ENCODE measurements around the gene BAIAP2. TPM values are rescaled to one million over a fixed set of nuclear protein-coding genes. Genes with fewer than 3 reads are reported as not detected.
"Not testable (repeated sequence)": the region's sequence is repeated elsewhere in the genome, so short reads cannot be mapped to it uniquely, and the experiment has no call there.

BAIAP2 gene
- polyA plus RNA-seq, 2 of the 4 experiments (the other 2 are of a cell fraction) = 7.1 to 27.5 TPM

GRCh38 chr17:81144423-81144781, 109.5 kb downstream of the BAIAP2 start:
- H3K4me2 ChIP-seq = no peak overlapping the region
- H3K4me1 ChIP-seq = peaks cover 10% of the 10 kb centered on the region
- no peak for ATAC-seq
- ChIA-PET CTCF (interaction anchor here (1.1 to 11.5 kb wide), 17 partner anchors 10 to 341 kb away, joined by 3 to 175 read pairs (median 18); partner anchors contain the start of genes AATK, NDUFAF8, PVALEF and TEPSIN), POLR2A (no interaction called here)
- no peak for DNase-seq (ENCODE audit: low read depth in 1 of 2, low spot score in 1 of 2)
- no peak for FAIRE-seq
- H3K9me3 ChIP-seq = no peaks in the 10 kb centered on the region
- H3K4me3 ChIP-seq = no peak overlapping the region
- no peak for TF ChIP-seq BHLHE40 (IDR thresholded peaks at IDR 0.05; ENCODE audit: low read depth, low read length)
- no peak for TF ChIP-seq CEBPB (IDR thresholded peaks at IDR 0.05)
- TF ChIP-seq HMGXB4 (CRISPR knock-in tag; IDR thresholded peaks at IDR 0.05; ENCODE audit: borderline replicate concordance) = no peak
- 79% methylated on average over 11 of the region's 14 CpGs for WGBS (ENCODE audit: missing lambda C conversion rate)
- H3K27ac ChIP-seq = no peak overlapping the region

GRCh38 chr17:81146208-81146607, 111.3 kb downstream of the BAIAP2 start:
- not testable (repeated sequence) for FAIRE-seq; H3K27ac ChIP-seq; H3K9me3 ChIP-seq; H3K4me2 ChIP-seq; H3K4me3 ChIP-seq; DNase-seq (ENCODE audit: low read depth in 1 of 2, low spot score in 1 of 2); H3K4me1 ChIP-seq; ATAC-seq
- ChIA-PET POLR2A (interaction anchor here (0.7 kb wide), 1 partner anchor 331 kb away, joined by 6 read pairs; no protein-coding TSS in a partner anchor), CTCF (interaction anchor here (0.6 to 11.5 kb wide), 6 partner anchors 8 to 88 kb away, joined by 3 to 175 read pairs (median 63); partner anchors contain the start of genes NDUFAF8 and TEPSIN)
- WGBS (ENCODE audit: missing lambda C conversion rate) = 65% methylated on average over 10 of the region's 10 CpGs

GRCh38 chr17:81147701-81148100, 112.8 kb downstream of the BAIAP2 start:
- H3K4me3 ChIP-seq = no peak overlapping the region
- no peak overlapping the region for H3K27ac ChIP-seq
- POLR2A ChIA-PET = no interaction called here
- peaks cover 4% of the 10 kb centered on the region; the same call in 2 of the 3 replicates for H3K4me1 ChIP-seq
- H3K9me3 ChIP-seq = no peaks in the 10 kb centered on the region
- 60% methylated on average over 10 of the region's 10 CpGs for WGBS (ENCODE audit: missing lambda C conversion rate)
- no peak overlapping the region for H3K4me2 ChIP-seq
- ATAC-seq = no peak
- no peak for DNase-seq (ENCODE audit: low read depth in 1 of 2, low spot score in 1 of 2)
- no peak for FAIRE-seq
- CTCF ChIA-PET = interaction anchor here (0.7 to 11.5 kb wide), 9 partner anchors 7 to 337 kb away, joined by 3 to 175 read pairs (median 4); no protein-coding TSS in a partner anchor
- TF ChIP-seq MAFK (IDR thresholded peaks at IDR 0.05; ENCODE audit: partially characterized antibody) (no peak), ATOH8 (CRISPR knock-in tag; IDR thresholded peaks at IDR 0.05; ENCODE audit: low read depth) (no peak), TFCP2L1 (CRISPR knock-in tag; IDR thresholded peaks at IDR 0.05) (no peak)

GRCh38 chr17:81148571-81148970, 113.6 kb downstream of the BAIAP2 start:
- Histone ChIP-seq H3K4me2 (no peak overlapping the region), H3K9me3 (no peaks in the 10 kb centered on the region), H3K4me1 (no peaks in the 10 kb centered on the region), H3K4me3 (no peak overlapping the region), H3K27ac (no peak overlapping the region)
- POLR2A ChIA-PET = no interaction called here
- CTCF ChIA-PET = interaction anchor here (0.7 to 11.5 kb wide), 9 partner anchors 5 to 336 kb away, joined by 3 to 175 read pairs (median 5); no protein-coding TSS in a partner anchor
- FAIRE-seq (no peak), DNase-seq (ENCODE audit: low read depth in 1 of 2, low spot score in 1 of 2) (no peak), ATAC-seq (0 out of 6 replicates have a peak, but pooled peaks have one; percentile 7 to 15)
- no peak for TF ChIP-seq CTCF (IDR thresholded peaks at IDR 0.05)
- TF ChIP-seq JUN (IDR thresholded peaks at IDR 0.05) = no peak
- no peak for TF ChIP-seq PBX3 (IDR thresholded peaks at IDR 0.05)
- no peak for TF ChIP-seq ZNF302 (CRISPR knock-in tag; IDR thresholded peaks at IDR 0.05)
- no peak for TF ChIP-seq TP53 (CRISPR knock-in tag; IDR thresholded peaks at IDR 0.05)
- no peak for TF ChIP-seq BCL3 (IDR thresholded peaks at IDR 0.05)
- TF ChIP-seq NFE2L2 (conservative IDR thresholded peaks at IDR 0.05; ENCODE audit: low read length) = no peak
- no peak for TF ChIP-seq NPAS2 (CRISPR knock-in tag; IDR thresholded peaks at IDR 0.05; ENCODE audit: borderline replicate concordance)
- TF ChIP-seq CHD2 (IDR thresholded peaks at IDR 0.05; ENCODE audit: low read length, partially characterized antibody) = no peak
- TF ChIP-seq POLR2AphosphoS2 (conservative IDR thresholded peaks at IDR 0.05; ENCODE audit: low read length) = no peak
- 68% methylated on average over 15 of the region's 15 CpGs for WGBS (ENCODE audit: missing lambda C conversion rate)

All from A549 (cell line).